ENCODE measurements around the gene ANKRD6.
"Not testable (repeated sequence)": the region's sequence is repeated elsewhere in the genome, so short reads cannot be mapped to it uniquely, and the experiment has no call there.

ANKRD6 gene

DNA sequence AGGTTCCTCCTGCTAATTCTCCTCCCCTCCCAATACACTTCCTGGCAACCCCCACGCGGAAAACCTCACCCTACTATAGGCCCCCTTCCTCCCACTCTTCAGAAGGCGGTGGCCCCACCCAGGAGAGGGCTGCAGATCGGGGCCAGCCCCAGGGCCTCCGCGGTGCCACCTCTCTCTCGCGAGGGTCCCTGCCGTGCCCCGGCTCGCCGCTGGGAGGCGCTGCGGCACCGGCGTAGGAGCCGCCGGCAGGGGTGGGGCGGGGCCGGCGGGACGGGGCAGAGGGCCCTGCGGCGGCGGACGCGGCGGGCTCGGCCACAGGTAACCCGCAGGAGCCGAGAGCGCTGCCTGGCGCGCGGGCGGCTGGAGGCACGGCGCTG, at the start of gene ANKRD6:
Gene ANKRD6, plus strand, starts transcription at position 278 of the 377 bp plus-strand sequence. CDS start 133,825 bp downstream, outside the sequence.
- DNase-seq, result peak; percentile 80

DNA sequence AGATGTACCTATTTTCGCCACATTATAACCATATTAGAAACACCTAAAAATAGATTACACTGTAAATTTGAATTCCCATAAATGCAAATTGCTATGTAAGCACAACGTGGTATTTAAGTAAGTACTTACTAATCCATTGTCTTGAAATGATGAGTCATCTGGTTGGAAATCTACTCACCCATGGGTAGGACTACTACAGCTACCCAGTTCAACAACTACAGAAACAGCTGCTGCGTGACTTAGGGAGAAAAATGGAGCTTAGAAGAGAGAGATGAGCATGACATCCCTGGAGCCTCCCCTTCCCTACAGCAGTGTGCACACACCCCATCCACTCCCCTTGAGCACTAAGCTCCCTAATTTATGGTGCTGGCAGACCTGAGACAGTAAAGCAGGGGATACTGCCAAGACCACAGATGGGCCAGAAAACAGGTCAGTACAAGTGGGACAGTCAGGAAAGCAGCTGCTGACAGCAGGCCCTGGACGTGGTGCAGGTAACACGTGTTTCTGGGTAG, 47.7 kb upstream of the ANKRD6 start:
- no peak for DNase-seq

DNA sequence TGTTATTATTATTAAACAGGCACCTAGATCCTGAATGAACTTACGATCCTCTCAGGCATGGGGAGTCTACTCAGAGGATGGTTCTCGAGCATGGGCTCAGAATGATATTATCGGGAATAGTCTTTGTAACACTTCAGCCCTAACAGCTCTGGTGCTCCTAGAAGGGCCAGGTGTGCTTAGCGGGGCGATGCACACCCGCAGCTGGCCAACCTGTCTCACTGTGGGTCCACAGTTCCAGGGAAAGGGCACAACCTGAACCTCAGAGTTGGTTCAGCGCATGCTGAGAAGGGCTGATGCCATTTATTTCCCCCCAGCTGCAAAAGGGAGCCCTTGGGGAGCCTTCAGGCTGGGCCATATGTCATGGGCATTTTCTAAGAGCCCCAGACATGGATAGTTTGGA, 47.1 kb upstream of the ANKRD6 start:
- no peak for DNase-seq

DNA sequence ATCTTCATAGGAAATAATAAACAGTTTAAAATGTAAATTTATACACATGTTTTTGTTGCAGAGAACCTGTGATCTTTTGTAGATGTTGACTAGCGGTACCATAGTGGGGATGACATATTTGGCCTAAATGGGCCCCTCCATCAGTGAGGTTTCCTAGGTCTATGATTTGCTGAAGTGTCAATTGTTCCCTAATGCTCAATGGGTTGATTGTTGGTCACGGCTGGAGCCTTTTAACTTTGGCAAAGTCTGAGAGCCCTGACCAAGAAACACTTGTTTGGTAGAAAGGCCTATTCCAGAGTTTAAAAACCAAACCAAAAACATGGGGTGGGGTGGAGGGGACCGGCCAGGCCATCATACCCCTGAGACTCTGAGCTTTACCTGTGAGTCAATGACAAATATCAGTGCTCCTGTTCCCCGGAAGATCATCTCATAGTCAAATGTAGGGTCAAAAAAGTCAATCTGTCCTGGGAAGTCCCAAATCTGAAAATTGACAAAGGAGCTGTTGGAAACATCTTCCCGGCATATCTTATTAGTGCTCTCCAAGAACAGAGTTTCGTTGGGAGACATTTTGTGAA, 45.9 kb upstream of the ANKRD6 start:
- DNase-seq, result no peak

DNA sequence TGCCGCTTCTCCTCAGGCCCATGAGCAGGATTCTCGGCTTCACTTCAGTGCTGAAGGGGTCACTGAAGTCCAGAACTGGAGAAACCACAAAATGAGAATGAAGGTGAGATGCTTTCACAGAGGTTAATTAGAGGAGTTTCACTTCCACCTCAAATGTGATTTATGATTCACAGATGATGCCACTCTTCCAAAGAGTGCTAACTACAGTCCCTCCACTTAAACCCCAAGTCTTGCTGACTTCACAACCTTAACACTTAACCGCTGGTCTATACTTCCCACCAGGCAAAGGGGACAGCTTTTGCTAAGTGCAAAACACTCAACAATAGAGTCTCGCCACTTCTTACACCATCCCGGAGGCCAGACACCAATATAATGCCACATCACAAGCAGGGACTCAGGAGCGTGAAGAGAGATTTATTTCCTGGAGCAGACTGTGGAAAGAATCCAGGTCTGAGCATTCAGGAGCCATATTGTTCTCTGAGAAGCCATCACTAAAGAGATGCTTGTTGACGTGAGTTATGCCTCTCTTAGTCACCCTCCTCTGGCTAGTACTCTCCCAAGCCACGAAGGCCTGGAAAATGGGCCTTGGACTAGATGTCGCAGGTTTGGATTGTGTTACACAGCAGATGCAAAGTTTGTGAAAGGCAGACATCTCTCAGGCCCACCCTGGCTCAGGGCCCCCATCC, 45.3 kb upstream of the ANKRD6 start:
- no peak for DNase-seq

DNA sequence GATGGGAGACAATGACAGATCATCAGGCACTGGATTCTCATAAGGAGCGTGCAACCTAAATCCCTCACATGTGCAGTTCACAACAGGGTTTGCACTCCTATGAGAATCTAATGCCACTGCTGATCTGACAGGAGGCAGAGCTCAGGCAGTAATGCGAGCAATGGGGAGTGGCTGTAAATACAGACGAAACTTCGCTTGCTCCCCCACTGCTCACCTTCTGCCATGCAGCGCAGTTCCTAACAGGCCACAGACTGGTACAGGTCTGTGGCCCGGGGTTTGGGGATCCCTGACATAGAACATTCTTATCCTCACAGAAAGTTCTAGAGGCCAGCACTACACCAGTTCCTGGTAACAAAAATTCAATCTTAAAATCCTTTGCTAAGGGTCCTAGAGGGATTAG, 44.1 kb upstream of the ANKRD6 start:
- no peak for DNase-seq

DNA sequence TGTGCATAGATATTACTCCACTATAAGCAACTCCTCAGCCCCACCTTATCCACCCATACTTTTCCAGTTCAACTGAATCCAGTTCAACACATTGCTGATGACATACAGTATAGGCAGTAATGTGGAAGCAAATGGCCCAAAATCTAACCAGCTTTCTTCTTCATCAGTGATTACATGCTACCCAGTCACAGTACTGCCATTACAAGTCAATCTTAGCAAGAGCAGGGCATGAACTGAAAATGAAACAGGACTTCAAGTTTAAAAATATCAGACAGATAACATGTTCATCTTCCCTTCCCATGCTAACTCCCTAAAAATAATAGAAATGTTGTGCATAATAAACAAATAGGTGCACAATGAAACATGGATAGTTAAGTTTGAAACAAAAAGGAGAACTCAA, 40.1 kb upstream of the ANKRD6 start:
- no peak for DNase-seq

DNA sequence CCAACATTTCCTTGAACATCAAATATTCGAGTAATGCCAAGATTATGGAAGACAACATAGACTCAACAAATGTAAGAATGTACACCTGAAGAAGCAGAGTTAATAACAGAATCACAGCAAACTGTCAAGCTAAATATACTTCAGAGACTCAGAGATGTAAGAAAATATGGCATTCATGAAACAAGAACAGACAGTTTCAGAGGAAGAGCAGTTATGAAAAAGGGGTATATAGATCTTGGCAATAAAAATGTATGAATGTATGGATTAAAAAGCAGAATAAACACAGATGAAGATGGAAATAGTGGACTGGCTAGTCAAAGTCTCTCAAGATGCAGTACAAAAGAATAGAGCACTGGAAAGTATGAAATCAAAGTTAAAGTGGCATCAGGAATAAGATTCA, 39.3 kb upstream of the ANKRD6 start:
- DNase-seq, result no peak

DNA sequence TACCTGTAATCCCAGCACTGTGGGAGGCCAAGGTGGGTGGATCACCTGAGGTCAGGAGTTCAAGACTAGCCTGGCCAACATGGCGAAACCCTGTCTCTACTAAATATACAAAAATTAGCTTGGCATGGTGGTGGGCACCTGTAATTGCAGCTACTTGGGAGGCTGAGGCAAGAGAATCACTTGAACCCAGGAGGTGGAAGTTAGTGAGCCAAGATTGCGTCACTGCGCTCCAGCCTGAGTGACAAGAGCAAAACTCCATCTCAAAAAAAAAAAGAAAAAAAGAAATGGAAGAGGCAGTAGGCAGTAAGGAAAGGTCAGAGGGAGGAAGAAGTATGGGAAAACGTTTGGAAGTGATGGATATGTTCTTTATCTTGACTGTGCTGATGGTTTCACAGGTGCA, 35.1 kb upstream of the ANKRD6 start:
- DNase-seq, result not testable (repeated sequence)

DNA sequence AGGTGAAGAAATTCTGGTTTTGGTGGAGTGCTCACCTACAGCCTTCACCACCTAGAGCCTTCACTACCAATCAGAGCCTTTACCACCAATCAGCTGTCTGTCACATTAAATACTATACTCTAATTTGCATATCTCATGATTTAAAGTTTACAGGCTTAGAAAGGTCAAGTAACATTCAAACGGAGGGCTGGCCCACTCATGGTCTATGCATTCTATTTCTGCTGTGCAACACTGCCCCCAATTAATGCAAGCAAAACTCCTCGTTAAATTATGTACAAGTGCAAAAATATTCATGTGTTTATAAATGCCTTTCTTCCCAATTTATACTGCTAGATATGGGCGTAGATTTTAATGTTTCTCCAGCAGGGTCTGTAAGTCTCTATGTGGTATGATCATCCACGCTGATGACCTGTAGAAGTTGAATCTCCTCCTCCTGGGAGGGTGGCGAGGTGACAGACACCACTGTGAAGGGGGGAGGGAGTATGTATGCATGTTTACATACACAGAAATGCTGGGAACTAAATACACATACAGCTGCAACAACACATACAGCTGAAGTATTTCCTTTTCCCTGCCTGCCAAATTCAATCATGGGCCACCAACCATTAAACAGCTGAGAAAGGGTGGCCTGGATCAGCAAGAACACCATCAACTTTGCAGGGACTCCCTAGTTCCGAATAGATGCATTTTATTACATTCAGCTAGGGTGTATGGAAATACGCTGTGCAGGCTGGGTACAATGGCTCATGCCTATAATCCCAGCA, 34.0 kb upstream of the ANKRD6 start:
- DNase-seq, result no peak

DNA sequence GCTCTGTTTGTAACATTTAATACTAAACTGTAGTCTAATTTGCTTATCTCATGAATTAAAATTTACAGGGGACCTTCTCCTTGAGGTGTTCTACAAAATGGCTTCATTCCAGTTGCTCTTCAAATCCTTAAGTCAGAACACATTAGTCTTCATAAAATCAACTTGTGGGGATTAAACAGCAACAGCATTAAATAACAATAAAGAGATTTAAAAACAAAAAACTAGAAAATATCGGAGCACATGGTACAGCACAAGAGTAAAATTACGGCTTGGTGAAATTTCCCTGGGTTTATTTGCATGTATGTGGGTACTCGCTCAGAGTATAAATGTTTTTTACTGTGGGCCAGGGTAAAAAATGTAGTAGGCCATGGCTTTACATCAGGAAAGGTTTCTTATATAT, 32.9 kb upstream of the ANKRD6 start:
- no peak for DNase-seq

DNA sequence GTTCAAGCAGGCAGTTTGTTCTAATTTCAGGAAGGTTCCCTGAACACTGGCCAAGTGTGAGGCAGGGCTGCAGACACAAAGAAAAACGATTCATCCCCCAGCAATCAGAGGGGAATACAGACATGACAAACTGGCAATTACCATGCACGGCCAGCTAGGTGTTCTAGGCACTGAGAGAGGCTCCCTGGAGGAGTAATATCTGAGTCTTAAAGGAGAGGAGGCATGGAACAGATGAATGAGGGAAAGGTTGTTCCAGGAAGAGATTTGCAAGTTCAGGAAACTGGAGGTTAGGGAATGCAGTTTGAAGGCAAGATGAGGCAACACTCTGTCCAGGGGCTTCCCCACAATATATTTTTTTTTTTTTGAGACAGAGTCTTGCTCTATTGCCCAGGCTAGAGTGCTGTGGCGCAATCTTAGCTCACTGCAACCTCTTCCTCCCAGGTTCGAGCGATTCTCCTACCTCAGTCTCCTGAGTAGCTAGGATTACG, 32.0 kb upstream of the ANKRD6 start:
- no peak for DNase-seq

DNA sequence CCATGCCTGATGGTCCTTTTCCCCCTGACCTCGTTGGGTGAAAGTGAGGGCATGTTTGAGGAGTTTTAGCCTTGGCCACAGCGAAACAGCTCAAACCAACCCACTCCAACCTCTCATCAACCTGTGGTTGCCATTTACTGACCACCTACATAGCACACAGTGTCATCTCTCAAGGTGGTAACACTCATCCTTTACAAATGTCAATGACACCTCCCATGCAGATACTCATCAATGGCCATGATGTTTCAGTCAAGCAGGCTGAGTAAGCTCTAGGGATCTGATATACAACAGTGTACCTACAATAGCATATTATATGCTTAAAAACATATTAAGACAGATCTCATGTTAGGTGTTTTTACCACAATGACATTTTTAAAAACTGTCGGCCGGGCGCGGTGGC, 30.2 kb upstream of the ANKRD6 start:
- no peak for DNase-seq

DNA sequence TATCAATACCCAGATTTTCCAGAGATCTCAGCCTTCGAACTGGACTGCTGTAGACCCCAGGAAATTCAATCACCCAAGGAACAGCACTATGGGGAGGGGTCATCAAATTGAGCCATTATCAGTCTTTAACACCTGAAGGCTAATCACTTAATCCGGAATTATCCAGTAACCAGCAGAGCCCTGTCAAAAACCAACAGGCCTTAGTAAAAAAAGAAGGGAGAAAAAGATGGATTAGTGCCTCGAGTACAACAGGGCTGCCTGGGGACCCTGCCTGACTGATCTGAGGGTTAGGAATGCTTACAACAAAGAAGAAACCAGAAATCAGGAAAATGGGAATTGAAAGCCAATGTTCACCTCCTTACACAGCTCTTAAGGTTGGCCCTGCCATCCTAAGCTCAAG, 28.4 kb upstream of the ANKRD6 start:
- no peak for DNase-seq

DNA sequence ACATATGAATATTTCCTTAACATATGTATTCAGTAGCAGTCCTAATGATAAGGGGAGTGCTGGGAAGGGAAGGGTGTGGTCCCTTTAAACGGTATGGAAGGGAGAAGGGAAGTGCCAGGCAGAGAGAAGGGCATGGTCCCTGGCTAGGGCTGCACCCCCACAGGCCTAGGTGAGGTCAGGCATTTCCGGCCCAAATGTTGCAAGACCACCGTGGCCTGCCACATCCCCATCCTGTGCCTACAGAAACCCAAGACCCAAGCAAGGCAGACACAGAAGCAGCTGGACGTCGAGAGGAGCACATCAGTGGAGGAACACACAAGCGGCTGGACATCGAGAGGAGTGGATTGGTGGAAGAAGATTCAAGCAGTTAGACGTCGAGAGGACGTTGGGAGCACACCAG, 26.8 kb upstream of the ANKRD6 start:
- no peak for DNase-seq

DNA sequence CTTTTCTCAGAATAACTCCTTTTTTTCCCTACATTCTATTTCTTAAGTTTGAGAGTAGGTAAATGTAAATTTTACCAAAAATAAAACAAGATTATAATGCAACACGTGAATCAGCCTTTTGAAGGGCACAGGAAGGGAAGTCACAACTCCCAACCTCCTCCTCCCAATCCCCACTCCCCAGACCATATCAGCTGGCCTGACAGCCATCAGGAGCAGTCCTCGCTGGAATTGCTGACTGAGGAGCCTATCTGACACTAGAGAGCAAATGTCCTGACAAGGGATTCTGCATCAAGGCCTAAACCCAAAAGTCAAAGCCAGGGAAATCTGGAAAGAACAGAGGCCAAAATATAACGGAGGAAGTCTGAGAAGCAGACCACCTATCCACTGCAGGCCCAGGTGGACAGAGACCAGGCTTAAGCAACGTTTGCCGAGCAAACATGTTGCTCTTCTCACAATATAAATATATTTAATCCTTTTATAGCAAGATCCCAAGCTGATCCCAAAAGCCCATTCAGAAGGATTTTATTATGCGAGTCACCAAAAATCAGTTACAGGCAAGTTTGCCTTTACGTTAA, 23.4 kb upstream of the ANKRD6 start:
- no peak for DNase-seq

DNA sequence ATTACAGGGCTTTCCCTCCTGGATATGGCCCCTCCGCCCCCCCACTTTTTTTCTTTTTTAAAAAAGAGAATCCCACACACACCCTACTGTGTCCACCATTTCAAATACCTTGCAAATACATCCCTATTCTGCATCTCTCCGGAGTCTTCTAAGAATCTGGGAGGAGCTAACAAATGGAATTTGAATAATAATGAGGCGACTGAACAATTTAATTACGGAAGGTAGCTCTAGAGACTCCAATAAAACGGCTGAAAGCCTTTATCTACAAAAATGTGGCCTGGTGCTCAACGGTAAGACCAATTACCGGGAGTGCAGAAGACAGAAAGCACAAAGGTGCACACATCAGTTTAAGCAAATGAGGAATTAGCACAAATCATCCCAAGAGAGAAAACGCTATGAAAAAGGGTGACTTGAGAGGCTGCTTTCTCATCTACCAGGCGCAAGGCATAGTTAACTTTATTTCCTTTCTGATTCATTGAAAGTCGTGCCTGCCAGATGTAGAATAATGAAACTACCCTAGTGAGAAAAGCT, 22.7 kb upstream of the ANKRD6 start:
- no peak for DNase-seq

DNA sequence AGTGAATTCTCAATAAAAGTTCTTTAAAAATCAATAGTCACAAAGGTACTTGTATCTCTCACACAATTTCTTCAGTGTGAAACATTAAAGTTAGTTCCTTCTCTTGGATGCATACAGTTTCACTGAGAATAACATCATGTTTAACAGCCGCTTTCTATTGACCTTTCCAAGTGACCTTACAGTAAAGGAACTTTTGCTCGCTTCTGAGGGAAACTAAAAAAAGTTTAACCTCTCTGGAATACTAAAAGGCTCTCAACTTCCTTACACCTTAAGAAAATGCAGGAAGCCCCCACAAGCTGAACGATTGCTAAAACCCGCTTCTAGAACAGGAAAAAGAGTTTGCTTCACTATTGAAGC, 22.2 kb upstream of the ANKRD6 start:
- DNase-seq, result no peak

DNA sequence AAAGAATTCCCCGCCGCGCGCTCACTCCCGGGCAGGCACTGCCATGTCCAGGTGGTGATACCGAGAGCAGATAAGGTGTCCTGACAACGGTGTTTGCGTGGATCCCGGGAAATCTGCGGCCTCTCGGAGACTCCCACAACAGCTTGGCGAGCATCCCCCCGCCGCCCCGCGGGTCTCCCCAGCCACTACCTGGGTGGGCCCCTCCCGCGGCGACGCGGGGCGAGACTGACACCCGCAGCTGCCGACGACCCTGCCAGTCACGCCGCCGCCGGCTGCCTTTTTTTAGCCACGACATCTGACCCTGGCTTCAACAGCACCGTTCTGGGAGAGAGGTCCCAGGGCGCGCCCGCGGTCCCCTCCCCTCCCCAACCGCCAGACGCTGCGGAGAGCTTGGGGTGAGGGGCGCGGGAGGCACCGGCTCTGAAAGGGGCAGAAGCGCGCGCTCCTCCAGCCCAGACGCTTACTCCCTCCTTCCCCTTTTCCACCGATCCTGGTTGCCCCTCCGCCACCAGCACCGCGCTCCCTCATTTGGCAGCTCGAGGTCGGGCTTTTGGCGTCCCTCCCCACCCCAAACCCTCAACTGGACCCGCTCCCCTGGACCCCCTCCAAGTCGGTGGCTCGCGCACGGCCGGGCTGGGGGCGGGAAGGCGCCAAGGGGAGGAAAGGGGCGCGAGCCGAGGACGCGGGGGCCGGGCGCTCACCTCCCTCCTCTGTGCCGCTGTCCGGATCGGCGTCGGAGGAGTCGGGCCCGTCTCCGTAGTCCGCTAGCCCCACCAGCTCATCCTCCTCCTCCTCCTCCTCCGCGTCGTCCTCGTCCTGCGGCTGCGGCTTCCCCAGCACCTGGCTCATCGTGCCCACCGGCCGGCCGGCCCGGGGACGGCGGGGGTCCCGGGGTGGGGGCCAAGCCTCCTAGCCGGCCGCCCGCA, 21.5 kb upstream of the ANKRD6 start:
- DNase-seq, result peak; percentile 49

DNA sequence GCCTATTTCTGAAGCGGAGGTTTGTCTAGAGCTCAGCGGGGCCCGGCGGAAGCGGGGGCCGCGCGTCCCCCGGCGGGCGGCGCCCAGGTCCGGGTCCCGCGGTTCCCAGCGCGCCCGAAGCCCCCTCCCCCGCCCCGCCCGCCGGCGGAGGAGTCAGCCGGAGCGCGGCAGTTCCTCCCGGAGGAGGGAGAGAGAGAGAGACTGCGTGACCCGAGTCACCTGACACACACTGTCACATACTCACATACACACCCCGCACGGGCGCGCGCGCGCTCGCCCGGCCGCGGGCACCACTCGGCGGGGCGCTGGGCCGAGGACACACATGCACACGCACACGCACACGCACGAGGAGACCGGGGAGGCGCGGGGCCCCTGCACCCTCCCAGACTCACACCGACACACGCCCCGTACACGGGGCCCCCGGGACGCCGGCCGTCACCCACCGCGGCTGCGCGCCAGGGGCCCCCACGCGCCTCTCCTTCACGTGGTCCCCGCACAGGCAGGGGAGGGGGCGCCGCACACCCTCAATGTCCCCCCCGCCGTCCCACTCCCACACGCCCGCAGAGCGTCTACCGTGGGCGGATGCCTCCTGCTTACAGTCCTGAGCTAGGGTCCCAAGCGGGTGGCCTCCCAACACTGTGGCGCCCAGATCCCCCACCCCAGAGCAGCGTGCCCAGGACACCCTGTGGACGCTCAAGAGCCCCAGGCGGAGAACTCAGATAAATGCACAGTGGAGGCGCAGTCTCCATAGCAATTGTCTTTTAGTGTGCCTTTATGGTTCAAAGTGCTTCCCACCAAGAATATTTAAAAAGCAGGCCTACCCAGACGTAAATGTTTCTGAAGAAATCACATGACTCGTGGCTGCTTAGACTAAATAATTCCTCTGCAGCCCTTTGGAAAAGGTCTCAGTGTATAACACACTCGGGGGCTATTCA, 20.6 kb upstream of the ANKRD6 start, which contains the start of gene RRAGD:
Gene RRAGD, minus strand, starts transcription at position 203 of the 935 bp plus-strand sequence. CDS start 280 bp downstream, outside the sequence.
- peak; percentile 80 for DNase-seq

DNA sequence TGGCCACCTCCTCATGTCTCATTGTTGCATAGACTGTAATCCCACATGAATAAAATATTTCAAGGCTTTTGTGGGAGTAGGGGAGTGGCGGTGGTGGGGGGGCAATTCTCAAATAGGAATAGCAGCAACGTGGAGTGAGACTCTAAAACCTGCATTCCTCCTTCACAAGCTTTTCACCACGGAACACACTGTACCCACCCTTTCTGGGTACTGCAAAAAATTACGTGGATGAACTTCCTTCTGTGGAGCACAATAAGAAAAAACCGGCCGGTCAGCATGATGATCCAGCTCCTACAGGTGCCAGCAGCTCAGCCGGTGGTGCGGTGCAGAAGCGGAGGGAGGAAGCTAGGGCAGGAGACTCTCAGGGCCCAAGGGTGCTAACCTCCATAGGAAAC, 19.9 kb upstream of the ANKRD6 start:
- no peak for DNase-seq

Data from 8988T (cell line).